Raji (cell line): ENCODE measurements around the gene RUSC1.

ENCODE experiments used
- POLR2A ChIP-seq: IDR thresholded peaks from 2 replicates; pipeline ENCODE4 v1.6.1; 2011; ENCODE audit warnings: low read depth, low read length, control low read depth; ENCODE audit not compliant: insufficient read depth

Gene RUSC1

DNA sequence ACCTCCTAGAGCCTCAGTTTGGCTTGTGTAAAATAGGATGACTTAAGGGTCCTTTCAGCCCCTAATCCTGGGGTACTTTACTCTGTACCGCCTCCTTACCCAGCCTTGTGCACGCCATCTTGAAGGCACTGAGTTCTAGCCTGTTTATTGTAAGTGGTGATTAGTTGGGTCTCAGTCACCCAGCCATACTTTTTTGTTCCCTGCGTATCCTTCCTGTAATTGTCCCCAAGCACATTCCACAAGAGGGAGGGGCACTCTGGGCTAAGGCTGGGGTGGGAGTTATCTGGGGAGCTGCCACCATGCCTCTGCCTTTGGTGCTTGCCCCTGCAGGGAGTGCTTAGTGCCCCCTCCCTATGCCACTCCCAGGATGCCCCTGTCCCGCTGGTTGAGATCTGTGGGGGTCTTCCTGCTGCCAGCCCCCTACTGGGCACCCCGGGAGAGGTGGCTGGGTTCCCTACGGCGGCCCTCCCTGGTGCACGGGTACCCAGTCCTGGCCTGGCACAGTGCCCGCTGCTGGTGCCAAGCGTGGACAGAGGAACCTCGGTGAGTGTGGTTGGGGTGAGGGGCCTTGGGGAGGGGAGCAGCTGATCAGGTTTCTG, 11.2 kb upstream of the RUSC1 start:
- TF ChIP-seq POLR2A: peak; percentile 33; the same call in 1 of the 2 replicates

DNA sequence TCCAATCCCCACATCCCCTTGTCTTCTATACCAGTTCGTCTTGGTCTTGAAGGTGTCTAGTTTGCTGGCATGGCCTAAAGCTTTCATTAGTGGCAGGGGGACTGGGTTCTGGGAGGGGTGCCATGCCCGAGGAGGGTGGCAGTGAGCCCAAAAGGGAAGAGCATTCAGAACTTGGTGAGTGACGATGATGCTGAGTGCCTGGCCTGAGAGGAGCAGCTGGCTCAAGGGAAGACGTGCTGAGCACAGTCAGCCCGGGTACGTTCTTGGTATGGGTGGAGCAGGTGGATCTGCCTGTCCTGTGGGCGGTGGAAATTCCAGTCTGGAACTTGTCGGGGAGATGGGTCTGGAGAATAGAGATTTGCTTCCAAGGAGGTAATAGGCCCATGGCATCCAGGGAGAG, 7.4 kb upstream of the RUSC1 start:
- TF ChIP-seq POLR2A: no peak

DNA sequence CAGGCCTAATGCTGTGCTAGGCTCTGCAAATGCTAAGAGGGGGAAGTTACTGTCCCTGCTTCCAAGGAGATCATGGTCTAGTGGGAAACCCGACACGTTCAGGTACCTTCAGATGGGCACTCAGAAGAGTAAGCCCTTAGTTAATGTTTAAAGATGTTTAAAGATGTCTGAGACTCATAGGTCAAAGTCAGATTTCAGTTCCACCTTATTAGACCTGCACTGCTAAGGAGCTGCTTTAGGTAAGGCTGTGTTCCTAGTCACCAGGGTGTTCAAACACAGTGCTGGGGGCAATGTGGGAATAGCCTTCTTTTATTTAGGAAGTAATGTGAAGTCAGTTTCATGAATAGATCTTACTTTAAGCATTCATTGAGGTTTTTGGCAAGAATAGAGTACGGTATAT, 3.8 kb upstream of the RUSC1 start:
- no peak for TF ChIP-seq POLR2A

- TF ChIP-seq POLR2A: no peak
Observed at GRCh38 chr1:155318082-155318481, 2.6 kb upstream of the RUSC1 start.

DNA sequence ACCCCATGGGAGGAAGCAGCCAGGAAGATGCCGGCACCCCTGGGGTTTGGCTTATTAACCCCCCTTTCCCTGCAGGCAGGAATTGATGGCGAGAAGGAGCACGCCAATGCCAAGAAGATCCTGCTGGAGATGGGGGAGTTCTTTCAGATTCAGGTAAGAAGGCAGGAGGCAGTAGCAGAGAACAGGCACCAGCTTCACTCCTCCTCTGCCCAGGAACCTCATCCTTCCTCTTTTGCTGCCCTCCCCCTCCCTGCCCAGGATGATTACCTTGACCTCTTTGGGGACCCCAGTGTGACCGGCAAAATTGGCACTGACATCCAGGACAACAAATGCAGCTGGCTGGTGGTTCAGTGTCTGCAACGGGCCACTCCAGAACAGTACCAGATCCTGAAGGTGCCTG, 1.2 kb upstream of the RUSC1 start:
- TF ChIP-seq POLR2A: peak; percentile 34; the same call in 1 of the 2 replicates

DNA sequence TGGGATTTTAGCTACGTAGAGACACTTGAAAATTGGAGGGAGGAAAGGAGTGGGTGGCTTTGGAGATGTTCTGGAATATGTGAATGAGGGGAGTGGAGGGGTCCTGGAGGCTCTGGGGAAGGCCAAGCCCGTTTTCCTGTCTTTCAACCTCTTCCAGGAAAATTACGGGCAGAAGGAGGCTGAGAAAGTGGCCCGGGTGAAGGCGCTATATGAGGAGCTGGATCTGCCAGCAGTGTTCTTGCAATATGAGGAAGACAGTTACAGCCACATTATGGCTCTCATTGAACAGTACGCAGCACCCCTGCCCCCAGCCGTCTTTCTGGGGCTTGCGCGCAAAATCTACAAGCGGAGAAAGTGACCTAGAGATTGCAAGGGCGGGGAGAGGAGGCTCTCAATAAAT, 442 bp upstream of the RUSC1 start:
- no peak for TF ChIP-seq POLR2A

DNA sequence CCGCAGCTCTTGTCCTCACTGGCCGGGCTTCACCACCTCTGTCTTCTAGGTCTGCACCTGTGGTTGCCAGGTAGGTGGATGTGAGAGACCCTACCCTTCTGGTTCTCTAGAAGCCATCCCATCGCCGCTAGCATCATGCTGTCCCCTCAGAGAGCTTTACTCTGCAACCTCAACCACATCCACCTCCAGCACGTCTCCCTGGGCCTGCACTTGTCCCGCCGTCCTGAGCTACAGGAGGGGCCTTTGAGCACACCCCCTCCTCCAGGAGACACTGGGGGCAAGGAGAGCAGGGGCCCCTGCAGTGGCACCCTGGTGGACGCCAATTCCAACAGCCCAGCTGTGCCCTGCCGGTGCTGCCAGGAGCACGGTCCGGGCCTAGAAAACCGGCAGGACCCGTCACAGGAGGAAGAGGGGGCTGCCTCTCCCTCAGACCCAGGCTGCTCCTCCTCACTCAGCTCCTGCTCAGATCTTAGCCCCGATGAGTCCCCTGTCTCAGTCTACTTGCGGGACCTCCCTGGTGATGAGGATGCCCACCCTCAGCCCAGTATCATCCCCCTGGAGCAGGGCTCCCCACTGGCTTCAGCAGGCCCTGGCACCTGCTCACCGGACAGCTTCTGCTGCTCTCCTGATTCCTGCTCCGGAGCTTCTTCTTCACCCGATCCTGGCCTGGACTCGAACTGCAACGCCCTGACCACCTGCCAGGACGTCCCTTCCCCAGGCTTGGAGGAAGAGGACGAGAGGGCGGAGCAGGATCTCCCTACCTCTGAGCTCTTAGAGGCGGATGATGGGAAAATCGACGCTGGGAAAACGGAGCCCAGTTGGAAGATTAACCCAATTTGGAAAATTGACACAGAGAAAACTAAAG, 1.2 kb downstream of the RUSC1 start:
- no peak; the same call in 1 of the 2 replicates for TF ChIP-seq POLR2A

DNA sequence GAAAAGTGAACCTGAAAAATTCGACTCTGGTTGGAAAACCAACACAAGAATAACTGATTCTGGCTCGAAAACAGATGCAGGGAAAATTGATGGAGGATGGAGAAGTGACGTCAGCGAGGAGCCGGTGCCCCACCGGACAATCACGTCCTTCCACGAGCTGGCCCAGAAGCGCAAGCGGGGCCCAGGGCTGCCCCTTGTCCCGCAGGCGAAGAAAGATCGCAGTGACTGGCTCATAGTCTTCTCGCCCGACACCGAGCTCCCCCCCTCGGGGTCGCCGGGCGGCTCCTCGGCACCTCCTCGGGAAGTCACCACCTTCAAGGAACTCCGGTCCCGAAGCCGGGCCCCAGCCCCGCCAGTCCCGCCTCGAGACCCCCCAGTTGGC, 1.9 kb downstream of the RUSC1 start:
- no peak for TF ChIP-seq POLR2A

GRCh38 chr1:155322953-155323728, 2.4 kb downstream of the RUSC1 start:
- no peak; the same call in 1 of the 2 replicates for TF ChIP-seq POLR2A

GRCh38 chr1:155323729-155324036, 3.0 kb downstream of the RUSC1 start:
- TF ChIP-seq POLR2A: peak; percentile 47; the same call in 1 of the 2 replicates

DNA sequence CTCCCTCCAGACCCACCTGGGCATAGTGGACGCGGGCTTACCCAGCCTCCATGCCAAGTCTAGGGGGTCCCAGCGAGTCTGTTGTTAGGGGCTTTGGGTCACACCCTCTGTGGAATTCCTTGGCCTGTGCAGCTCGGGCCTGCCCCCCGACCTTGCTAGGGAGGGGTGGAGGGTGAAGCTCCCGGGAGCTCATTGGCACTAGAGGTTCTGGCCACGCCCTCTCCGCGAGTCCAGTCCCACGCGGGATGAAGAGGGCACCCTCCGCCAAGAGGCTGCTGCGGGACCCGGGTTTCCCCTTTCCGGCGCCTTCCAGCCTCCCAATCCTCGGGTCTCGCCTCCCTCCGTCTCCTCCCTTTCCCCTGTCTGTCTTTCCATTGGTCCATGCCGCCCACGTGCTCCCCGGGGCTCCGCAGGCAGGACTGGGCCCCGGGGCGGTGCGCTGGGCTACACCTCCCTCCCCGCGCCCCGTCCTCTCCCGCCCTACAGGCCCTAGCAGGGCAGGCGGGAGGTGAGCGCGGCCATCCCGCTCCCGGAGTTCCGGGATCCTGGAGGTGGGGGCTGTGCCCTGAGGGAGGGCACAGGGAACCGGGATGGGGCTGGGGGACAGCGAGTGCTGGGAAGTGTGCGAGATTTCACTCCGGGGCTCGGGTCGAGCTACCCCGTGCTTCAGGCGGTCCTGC, 3.5 kb downstream of the RUSC1 start:
- peak; percentile 75 for TF ChIP-seq POLR2A

DNA sequence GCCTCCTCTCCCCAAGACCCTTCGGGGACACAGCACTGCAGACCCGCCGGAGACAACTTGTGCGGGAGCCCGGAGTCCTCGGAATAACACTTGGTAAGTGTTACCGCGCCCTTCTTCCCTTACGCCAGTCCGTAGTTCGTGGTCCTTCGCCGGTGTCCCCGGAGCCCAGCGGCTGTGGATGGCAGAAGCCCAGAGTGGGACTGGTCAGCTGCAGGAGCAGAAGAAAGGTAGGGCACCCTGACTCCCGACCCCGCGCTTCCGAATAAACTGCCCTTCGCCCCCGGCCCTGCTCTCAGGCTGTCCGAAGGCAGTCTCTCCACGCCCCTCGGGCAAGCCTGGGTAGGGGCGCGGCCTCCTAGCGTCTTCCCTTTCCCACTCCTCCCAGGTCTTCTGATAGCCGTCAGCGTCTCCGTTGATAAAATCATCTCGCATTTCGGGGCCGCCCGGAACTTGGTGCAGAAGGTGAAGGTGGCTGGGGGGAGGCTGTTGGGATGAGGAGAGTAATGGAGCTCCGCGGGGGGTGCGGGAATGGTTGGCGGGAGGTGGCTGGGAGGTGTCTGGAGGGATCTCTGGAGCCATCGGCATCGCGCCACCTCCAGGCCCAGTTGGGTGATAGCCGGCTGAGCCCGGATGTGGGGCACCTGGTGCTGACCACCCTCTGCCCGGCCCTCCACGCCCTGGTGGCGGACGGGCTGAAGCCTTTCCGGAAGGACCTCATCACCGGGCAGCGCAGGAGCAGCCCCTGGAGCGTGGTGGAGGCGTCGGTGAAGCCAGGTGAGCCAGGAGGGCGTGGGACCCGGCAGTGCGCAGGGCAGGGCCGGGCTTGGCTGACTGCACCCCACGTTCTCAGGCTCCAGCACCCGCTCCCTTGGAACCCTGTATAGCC, 4.3 kb downstream of the RUSC1 start:
- no peak for TF ChIP-seq POLR2A

- TF ChIP-seq POLR2A: no peak
Observed at GRCh38 chr1:155325603-155325893, 4.9 kb downstream of the RUSC1 start.

DNA sequence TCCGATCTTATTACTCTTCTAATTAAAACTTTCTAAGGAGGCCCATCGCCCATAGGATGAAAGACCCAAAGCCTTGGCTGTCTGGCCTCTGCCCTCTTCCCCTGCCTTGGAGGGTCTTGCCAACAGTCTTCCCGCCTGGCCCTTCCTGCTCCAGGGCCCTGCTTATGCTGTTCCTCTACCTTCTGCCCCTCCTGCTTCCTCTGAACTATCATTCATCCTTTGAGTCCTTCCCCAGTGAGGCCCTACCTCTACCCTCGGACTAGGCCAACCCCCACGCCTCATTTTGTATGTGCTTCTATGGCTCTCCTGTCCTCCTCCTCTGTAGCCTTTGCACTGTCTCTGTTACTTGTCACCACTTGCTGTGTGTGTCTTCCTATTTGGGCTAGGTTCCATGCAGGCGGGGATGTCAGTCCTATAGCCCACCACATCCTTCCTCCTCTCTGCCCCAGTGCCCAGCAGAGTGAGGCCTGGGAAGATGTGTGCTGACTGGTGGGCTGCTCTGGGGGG, 5.4 kb downstream of the RUSC1 start:
- TF ChIP-seq POLR2A: no peak
